DND-41 (cell line): ENCODE results near the gene STX2.

Experiments
- ATAC-seq: fragments of 200-7000 bp; cut with Tn5 transposase; 3 replicates; pipeline ENCODE4 v1.9.1; 2021; ENCODE audit warnings: low read depth; ENCODE audit not compliant: insufficient read depth
- DNase-seq: peaks from one replicate; pipeline ENCODE4 v3.0.0-alpha.2; 2020
- H2AFZ ChIP-seq: 2 replicates; pipeline ENCODE4 v1.6.0; 2012; ENCODE audit warnings: low read depth, low read length
- H3K27ac ChIP-seq: 2 replicates; pipeline ENCODE4 v1.5.1; 2012; ENCODE audit warnings: low read length, inconsistent platforms
- H3K27me3 ChIP-seq: fragments of 200-600 bp; sonication (generic); 2 replicates; pipeline ENCODE4 v1.6.0; 2012; ENCODE audit warnings: low read length, mild to moderate bottlenecking, inconsistent platforms; ENCODE audit not compliant: insufficient read depth, poor library complexity
- H3K36me3 ChIP-seq: 2 replicates; pipeline ENCODE4 v1.5.1; 2012; ENCODE audit warnings: low read length, inconsistent platforms; ENCODE audit not compliant: insufficient read depth
- H3K4me1 ChIP-seq: 2 replicates; pipeline ENCODE4 v1.5.1; 2012; ENCODE audit warnings: mild to moderate bottlenecking, low read length; ENCODE audit not compliant: insufficient read depth
- H3K4me2 ChIP-seq: 2 replicates; pipeline ENCODE4 v1.6.0; 2012; ENCODE audit warnings: mild to moderate bottlenecking, moderate library complexity, low read length, inconsistent platforms; ENCODE audit not compliant: insufficient read depth
- H3K4me3 ChIP-seq, 2 experiments: fragments of 200-600 bp in 1 of 2; shearing (Covaris generic) in 1 of 2; 2 replicates each; pipeline ENCODE4 v1.5.1; 2012 to 2016; ENCODE audit warnings: inconsistent platforms in 2 of 2, low read length in 2 of 2, mild to moderate bottlenecking in 2 of 2, low read depth in 1 of 2, moderate library complexity in 1 of 2
- H3K79me2 ChIP-seq: 2 replicates; pipeline ENCODE4 v1.6.0; 2012; ENCODE audit warnings: low read length, inconsistent platforms; ENCODE audit not compliant: insufficient read depth
- H3K9ac ChIP-seq: 2 replicates; pipeline ENCODE4 v1.6.0; 2012; ENCODE audit warnings: low read depth, mild to moderate bottlenecking, inconsistent platforms, low read length, moderate library complexity
- H3K9me3 ChIP-seq: 2 replicates; pipeline ENCODE4 v1.5.1; 2012; ENCODE audit warnings: low read length, moderate library complexity, mild to moderate bottlenecking, inconsistent platforms; ENCODE audit not compliant: insufficient read depth, severe bottlenecking
- H4K20me1 ChIP-seq: 2 replicates; pipeline ENCODE4 v1.6.0; 2012; ENCODE audit warnings: low read length; ENCODE audit not compliant: insufficient read depth
- EZH2 ChIP-seq: IDR thresholded peaks from 3 replicates; pipeline ENCODE4 v1.6.1; 2012; ENCODE audit warnings: borderline replicate concordance, low read depth, mild to moderate bottlenecking, moderate library complexity, low read length, inconsistent platforms; ENCODE audit not compliant: severe bottlenecking
- TF ChIP-seq, protein P1 (sequence below): IDR thresholded peaks from 2 replicates; pipeline ENCODE4 v1.5.1; 2012; ENCODE audit warnings: borderline replicate concordance, low read length, moderate library complexity, mild to moderate bottlenecking; ENCODE audit not compliant: poor library complexity, severe bottlenecking; ENCODE audit errors: extremely low read depth

Gene STX2

DNA sequence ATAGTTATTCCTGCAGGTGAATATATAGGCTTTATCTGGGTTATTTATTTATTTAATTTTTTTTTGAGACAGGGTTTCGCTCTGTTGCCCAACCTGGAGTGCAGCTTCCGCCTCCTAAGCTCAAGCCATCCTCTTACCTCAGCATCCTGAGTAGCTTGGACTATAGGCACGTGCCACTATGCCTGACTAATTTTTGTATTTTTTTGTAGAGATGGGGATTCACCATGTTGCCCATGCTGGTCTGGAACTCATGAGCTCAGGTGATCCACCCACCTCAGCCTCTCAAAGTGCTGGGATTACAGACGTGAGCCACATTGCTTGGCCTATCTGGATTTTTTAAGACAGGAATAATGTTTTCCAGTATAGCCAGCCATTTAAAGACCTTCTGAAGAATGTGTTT is 34.8 kb upstream of the STX2 start:
- H3K9me3 ChIP-seq, result no peaks in the 10 kb centered on the region
- H3K4me2 ChIP-seq, result peak overlapping the region; percentile 63
- peaks cover 38% of the 10 kb centered on the region for H3K4me1 ChIP-seq
- TF ChIP-seq, protein P1, sequence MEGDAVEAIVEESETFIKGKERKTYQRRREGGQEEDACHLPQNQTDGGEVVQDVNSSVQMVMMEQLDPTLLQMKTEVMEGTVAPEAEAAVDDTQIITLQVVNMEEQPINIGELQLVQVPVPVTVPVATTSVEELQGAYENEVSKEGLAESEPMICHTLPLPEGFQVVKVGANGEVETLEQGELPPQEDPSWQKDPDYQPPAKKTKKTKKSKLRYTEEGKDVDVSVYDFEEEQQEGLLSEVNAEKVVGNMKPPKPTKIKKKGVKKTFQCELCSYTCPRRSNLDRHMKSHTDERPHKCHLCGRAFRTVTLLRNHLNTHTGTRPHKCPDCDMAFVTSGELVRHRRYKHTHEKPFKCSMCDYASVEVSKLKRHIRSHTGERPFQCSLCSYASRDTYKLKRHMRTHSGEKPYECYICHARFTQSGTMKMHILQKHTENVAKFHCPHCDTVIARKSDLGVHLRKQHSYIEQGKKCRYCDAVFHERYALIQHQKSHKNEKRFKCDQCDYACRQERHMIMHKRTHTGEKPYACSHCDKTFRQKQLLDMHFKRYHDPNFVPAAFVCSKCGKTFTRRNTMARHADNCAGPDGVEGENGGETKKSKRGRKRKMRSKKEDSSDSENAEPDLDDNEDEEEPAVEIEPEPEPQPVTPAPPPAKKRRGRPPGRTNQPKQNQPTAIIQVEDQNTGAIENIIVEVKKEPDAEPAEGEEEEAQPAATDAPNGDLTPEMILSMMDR, result no peak
- no peak for TF ChIP-seq EZH2
- DNase-seq (no peak), ATAC-seq (no peak)
- H2AFZ ChIP-seq, result no peak overlapping the region
- peak overlapping the region; percentile 98 for H3K9ac ChIP-seq
- peak overlapping the region; percentile 63 to 88; a peak in 3 of 4 replicates for H3K4me3 ChIP-seq
- no peaks in the 10 kb centered on the region for H3K27me3 ChIP-seq
- H3K36me3 ChIP-seq, result peaks cover 49% of the 10 kb centered on the region
- H3K79me2 ChIP-seq, result peaks cover 47% of the 10 kb centered on the region
- peaks cover 41% of the 10 kb centered on the region for H4K20me1 ChIP-seq
- no peak overlapping the region for H3K27ac ChIP-seq

GRCh38 chr12:130873106-130873795 is 34.2 kb upstream of the STX2 start:
- H3K27me3 ChIP-seq, result no peaks in the 10 kb centered on the region
- H4K20me1 ChIP-seq, result peaks cover 36% of the 10 kb centered on the region
- peak overlapping the region; percentile 63 to 88 for H3K4me3 ChIP-seq
- H3K36me3 ChIP-seq, result peaks cover 49% of the 10 kb centered on the region
- H3K9me3 ChIP-seq, result no peaks in the 10 kb centered on the region
- no peak for ATAC-seq
- peaks cover 47% of the 10 kb centered on the region for H3K79me2 ChIP-seq
- H3K27ac ChIP-seq, result peak overlapping the region; percentile 92
- peak overlapping the region; percentile 63 for H3K4me2 ChIP-seq
- TF ChIP-seq, protein P1, result no peak
- no peak for TF ChIP-seq EZH2
- no peak for DNase-seq
- H3K4me1 ChIP-seq, result peaks cover 38% of the 10 kb centered on the region
- H2AFZ ChIP-seq, result no peak overlapping the region
- H3K9ac ChIP-seq, result peak overlapping the region; percentile 98

DNA sequence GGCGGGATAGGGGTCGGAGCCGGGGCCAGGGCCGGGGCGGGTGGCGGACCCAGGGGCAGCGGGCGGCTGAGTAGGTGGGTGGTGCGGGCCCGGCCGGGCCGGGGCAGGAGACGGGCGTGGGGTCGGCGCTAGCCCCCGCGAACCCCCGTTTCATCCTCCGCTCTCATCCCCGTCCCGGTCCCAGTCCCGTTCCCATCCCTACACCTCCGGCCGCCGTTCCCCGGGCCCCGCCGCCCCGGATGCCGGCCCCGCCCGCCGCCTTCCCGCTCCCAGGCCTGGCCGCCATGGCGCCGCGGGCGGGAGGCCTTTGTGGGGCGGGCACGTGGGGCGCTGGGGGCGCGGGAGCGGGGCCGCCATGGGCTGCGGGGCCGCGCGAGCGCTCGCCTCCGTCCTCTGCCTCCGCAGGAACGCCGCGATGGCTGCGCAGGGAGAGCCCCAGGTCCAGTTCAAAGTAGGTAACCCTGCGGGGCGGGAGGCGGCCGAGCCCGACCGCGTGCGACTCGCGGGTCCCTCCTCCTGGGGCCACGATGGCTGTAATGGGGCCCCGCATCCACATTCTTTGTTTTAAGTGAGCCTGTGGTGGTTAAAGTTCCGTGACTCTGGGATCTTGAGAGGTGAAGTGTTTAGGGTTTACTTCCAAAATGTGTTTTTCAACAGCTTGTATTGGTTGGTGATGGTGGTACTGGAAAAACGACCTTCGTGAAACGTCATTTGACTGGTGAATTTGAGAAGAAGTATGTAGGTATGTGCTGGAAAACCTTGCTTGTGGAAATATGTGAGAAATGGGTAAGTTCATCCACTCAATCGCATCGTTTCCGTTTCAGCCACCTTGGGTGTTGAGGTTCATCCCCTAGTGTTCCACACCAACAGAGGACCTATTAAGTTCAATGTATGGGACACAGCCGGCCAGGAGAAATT is 33.4 kb upstream of the STX2 start:
- peak overlapping the region; percentile 63 to 88 for H3K4me3 ChIP-seq
- H3K79me2 ChIP-seq, result peaks cover 47% of the 10 kb centered on the region
- H3K27ac ChIP-seq, result peak overlapping the region; percentile 92
- H4K20me1 ChIP-seq, result peaks cover 32% of the 10 kb centered on the region
- DNase-seq (peak; percentile 53), ATAC-seq (peak; percentile 39)
- H2AFZ ChIP-seq, result peak overlapping the region; percentile 49; the same call in 1 of the 2 replicates
- H3K36me3 ChIP-seq, result peaks cover 49% of the 10 kb centered on the region
- no peak for TF ChIP-seq EZH2
- TF ChIP-seq, protein P1, result no peak
- no peaks in the 10 kb centered on the region for H3K27me3 ChIP-seq
- H3K4me1 ChIP-seq, result peaks cover 38% of the 10 kb centered on the region
- peak overlapping the region; percentile 98 for H3K9ac ChIP-seq
- H3K9me3 ChIP-seq, result no peaks in the 10 kb centered on the region
- peak overlapping the region; percentile 63 for H3K4me2 ChIP-seq
